Lower leg skin (tissue), 3 donors: Measurements from ENCODE around the gene PDZRN3.

ENCODE experiments used
- CTCF ChIP-seq, 3 donors: fragments of 450-650 bp; IDR thresholded peaks; one replicate each; pipeline ENCODE4 v1.5.1; 2016; ENCODE audit warnings: antibody characterized with exemption in 3 of 3, mild to moderate bottlenecking in 3 of 3, moderate library complexity in 2 of 3
- POLR2A ChIP-seq, 2 donors: fragments of 450-650 bp; IDR thresholded peaks; one replicate each; pipeline ENCODE4 v1.6.1; 2016 to 2017; ENCODE audit warnings: antibody characterized with exemption in 2 of 2, mild to moderate bottlenecking in 1 of 2, moderate library complexity in 1 of 2

- TF ChIP-seq CTCF (IDR thresholded peaks at IDR 0.05): no peak
- no peak for TF ChIP-seq POLR2A (IDR thresholded peaks at IDR 0.05)
Measured at GRCh38 chr3:73664389-73664788, 39.6 kb upstream of the PDZRN3 start.
